Activated naive CD8-positive, alpha-beta T cell treated with anti-CD3 and anti-CD28 coated beads, Interleukin-2, amount 50 U/mL, for 16 hours (primary cell): Measurements from ENCODE around the gene CELSR1.

ENCODE experiments used
- DNase-seq: peaks from one replicate; pipeline ENCODE4 v3.0.0-alpha.2; 2020; ENCODE audit warnings: low read depth, low spot score

Gene CELSR1

DNA sequence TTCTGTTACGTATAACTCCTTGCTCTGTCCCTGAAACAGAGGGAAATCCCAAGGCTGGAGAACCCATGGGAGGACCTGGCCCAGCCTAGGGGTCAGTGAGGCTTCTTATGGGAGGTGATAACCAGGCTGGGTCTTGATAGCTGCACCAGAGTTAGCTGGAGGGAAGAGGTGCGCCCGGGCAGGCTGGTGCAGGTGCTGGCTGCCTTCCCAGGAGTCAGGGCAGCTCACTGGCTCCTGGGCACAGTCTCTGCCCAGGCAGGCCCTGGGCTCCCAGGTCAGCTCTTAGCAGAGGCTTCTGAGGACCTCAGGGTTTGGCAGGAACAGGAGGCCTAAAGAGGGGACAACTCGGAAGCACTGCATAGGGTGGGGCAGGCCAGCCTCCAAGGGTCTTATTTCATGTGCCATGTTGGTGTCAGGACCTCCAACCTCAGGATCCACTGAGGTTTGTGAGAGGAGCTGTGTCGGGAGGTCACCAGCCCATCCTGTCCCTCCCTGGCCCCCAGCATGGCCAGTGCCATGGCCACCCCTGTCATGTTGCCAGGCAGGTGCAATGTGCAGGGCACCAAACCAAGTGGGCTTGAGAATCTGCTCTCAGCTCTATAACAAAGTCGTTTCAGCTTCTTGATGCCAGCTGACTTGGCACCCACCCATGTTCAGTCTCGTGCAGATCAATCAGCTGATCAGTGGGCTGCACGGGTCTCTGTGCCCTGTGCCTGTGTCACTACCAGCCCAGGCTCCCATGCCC, 20.5 kb upstream of the CELSR1 start:
- DNase-seq: no peak

DNA sequence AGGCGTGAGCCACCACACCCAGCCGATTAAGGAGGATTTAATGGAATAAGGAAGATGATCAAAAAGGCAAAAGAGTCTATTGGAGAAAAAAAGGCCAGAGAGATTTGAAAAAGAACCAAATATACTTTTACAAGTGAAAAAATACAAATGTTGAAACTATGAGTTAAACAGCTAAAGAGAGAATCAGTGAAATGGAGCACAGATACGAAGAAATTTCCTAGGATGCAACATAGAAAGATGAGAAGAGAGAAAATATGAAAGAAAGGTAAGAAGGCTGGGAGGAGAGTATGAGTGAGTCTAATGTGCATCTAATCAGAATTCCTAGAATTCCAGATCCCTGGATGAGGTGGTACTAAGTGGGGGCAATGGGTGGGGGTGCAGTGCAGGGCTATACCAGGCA, 19.4 kb upstream of the CELSR1 start:
- no peak for DNase-seq

DNA sequence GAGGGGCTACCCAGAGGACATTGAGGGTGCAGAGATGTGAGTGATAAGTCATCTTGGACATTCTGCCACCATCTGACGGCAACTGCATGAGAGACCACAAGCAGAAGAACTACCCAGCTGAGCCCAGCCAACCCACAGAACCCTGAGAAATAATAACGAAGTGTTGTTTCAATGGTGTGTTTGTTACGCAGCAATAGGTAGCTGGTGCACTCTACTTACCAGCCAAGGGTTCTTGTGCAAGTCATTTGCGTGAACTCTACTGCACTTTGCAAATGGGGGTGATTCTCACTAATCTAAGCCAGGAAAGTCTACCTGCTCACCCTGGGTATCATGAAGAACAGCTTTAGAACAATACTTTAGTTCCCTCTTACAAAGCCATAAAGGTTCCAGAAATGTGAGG, 15.8 kb upstream of the CELSR1 start:
- no peak for DNase-seq

DNA sequence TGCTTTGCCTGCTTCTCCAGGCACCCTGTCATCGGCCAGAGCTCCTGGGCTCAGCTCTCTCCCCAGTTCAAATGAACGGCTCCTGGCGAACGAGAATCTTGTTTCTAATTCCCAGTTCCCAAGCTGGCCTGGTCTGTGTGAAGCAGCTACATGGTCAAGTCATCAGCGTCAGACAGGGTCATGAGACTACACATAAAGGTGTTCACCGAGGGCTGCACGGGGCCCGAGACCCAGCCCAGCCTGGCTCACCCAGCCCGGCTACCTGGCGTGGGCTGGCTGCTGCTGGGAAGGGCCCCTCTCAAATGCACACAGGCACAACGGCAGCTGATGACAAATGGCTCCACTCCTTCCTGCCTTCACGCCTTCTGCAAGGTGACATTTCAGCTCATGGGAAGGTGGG, 14.6 kb upstream of the CELSR1 start:
- no peak for DNase-seq

DNA sequence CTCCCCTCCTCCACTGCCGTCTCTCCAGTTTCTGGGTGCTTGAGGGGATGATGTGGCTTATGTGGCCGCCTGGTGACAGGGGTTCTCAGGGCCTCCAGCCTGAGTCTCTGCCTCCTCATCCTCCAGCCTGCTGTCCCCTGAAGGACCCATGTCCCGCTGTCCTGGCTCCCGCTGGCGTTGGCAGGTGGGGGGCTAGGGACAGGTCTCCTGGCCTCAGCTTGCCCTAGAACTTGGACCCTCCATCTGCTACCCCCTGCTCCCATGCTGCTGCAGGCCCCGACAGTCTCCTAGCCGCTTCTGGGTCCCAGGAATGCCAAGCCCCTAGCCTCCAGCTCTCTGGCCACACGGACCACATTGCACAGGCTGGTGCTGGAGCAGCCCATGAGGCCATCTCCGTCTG, 13.9 kb upstream of the CELSR1 start:
- no peak for DNase-seq

DNA sequence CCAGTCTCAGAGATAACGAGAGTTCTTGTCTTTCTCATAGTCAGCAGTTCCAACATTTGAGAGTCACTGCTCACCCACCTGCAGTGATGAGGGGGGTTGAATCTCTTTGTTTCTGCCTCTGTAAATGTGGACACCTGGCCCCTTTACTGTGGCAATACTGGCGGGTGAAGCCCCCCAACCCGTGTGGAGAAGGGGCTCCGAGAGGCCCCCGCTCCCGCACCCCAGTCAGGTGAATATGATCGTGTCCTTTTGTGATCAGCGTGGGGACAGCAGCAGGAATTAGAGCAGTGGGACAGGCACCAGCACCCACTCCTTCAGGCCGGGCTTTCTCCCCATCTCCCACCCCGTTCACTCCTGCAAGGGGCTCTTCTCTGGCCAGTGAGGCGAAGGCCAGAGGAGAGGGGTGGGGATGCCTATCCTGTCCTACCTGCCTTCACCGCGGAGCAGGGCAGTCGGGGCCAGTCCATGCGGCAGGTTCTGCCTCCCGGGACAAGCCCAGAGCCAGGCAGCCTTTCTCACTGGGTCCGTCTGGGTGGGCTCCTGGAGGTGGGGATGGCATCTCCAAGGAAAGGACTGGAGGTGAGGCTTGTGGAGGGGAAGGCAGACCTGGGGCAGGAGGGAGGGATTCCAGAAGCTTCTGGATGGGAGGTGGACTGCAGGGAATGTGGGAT, 12.7 kb upstream of the CELSR1 start:
- DNase-seq: no peak

DNA sequence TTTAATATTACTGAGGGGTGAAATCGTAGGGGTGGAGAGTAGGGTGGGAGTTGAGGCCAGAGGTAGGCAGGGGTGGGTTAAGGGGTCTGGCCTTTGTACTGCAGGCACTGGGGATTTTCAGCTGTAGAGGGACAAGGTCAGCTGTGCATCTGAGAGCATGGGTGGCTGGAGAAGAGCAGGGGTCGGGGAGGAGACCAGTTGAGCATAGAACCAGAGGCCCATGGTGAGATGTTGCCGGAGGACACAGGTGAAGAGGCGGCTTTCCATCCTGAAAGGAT, 12.1 kb upstream of the CELSR1 start:
- DNase-seq: no peak

DNA sequence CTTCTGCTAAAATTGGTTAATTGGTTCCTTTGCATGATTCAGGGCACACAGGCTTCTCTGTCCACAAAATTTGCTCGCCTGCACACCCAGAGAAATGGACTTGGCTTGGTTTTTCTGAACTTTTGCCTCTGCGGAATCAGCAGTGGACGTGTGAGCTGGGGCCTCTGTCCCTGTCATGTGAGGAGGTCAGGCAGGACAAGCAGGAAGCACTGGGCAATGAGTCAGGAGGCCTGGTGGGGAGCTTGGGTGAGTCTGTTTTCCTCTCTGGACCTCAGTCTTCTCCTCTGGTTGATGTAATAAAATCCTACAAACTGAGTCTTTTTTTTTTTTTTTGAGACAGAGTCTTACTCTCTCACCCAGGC, 10.4 kb upstream of the CELSR1 start:
- no peak for DNase-seq

DNA sequence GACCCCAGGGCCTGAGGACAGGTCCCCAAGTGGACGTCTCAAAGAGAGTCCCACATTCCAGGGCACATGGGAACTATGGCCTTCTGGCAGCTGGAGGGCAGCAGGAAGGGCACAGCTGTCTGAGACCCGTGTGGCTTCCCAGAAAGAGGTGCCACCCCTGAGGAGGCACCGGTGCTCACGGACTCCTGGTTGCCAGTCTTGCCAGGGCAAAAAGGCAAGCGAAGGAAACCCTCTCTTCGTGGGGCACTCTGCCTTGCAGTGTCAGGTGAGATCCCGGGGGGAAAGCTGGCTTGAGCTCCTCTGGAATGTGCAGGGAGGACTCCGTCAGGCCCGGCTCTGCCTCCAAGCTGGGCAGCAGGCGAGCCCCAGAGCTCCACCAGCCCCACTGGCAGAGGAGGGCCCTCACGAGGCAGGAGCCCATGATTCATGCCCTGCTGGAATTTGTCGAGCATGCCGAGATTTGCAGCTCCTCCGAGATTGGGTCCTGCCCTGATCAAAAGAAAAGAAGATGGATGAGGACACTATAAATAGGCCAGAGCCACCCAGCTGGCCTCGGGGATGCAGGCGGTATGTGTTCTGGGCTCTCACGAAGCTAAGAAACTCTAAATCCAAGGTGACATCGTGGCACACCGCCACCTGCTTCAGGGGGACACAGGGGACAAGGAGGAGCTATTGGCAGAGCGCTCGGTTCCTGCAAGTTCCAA, 9.9 kb upstream of the CELSR1 start:
- DNase-seq: no peak

DNA sequence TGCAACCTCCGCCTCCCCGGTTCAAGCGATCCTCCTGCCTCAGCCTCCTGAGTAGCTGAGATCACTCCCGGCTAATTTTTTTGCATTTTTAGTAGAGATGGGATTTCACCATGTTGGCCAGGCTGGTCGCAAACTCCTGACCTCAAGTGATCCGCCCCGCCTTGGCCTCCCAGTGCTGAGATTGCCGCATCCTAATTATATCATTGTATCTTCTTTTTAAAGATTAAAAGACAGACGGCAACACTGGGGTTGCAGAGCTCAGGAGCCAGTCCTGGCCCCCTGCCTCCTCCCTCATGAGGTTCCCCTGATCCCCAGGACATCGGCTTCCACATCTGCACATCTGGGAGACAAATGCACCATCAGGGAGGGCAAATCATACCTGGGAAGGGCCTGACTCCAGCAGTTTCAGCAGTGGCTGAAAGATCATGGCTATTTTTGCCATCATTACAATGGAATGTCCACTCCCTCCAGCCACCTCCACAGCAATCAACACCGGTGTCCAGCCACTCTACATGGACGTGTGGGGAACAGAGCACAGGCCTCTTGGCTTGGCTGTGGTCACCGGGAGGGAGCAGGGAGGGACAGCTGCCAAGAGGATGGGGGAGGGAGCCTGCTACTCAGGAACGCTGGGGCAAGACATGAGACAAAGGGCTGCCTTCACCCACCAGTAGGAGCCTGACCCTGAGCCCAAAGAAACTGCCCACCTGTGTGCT, 9.2 kb upstream of the CELSR1 start:
- DNase-seq: no peak

DNA sequence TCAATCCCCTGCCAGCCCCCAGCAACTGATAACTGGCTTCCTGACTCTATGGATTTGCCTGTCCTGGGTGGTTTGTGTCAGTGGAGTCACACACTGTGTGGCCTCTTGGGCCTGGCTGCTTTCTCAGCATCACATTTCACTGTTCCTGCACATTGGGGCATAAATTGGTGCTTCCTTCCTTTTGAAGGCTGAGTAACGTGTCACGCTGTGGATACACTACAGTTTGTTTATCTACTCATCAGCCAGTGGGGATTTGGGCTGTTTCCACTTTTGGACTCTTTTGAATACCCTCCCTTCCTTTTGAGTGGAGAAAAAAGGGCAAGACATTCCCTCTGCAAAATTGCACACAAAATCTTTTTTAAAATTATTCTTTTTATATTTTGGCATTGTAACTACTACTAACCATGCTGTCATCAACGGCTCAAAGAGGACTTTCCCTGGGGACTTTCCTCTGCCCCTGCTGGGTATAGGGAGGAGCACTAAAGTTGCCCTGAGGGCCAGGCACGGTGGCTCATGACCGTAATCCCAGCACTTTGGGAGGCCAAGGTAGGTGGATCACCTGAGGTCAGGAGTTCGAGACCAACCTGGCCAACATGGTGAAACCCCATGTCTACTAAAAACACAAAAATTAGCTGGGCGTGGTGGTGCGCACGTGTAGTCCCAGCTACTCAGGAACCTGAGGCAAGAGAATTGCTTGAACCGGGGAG, 7.8 kb upstream of the CELSR1 start:
- no peak for DNase-seq

DNA sequence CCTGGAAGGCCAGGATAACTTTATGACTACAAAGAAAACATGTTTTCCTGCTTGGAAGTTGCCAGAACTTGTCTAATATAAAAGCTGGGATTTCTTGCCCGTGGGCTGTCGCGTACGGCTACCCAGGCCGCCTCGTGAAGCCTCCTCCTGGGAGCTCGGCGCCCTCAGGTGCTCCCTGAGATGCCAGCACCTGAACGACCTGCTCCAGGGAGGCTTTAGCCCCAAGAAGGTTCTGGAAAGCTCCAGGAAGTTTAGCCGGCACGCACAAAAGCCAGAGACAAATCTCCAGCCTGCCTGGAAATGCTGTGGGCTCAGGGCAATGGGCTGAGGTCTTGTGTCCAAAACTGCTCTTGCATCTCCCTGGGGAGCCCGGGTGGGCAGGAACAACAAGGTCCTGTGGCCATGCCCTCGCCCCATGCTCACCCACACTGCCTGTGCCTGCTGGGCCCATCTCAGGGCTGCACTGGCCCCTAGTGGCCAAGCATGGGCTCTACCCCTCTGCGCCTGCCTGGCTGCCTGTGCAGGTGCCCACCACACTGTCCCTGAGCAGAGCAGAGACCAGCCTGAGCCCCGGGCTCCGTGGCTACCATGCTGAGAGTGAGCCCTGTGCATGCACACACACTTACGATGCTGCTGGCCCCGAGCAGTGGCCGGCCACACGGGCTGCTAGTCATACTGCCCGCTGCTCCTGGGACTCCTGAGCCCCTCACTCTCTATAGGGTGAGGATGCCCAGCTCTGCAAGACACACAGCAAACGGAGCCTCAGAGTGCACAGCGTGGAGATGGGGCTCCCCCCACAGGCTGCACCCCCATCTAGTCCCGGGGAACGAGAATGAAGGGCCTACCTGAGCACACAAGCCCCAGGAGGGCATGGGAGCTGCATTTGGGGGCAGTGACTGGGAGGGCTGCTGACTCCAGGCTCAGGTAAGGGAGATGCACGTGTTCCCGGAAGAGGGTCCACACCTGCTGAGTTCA, 4.9 kb upstream of the CELSR1 start:
- DNase-seq: peak; percentile 45

DNA sequence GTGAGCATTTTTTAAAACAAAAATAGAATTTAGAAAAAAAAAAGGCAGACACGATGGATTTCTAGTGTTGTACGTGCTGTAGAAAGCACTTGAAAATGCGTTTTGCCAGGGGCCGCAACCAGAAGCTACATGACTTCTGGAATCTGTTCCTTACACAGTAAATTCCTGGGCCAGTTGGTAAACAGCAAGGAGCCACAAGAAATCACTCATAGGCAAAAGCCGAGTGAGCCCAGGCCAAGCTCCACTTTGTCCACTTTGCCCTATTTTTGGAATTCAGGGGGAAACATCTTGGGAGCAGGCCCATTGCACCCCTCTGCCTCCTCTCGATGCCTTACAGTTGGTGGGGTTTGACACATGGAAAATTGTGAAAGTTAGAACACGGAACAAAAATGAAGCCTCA, 4.1 kb upstream of the CELSR1 start:
- DNase-seq: no peak

DNA sequence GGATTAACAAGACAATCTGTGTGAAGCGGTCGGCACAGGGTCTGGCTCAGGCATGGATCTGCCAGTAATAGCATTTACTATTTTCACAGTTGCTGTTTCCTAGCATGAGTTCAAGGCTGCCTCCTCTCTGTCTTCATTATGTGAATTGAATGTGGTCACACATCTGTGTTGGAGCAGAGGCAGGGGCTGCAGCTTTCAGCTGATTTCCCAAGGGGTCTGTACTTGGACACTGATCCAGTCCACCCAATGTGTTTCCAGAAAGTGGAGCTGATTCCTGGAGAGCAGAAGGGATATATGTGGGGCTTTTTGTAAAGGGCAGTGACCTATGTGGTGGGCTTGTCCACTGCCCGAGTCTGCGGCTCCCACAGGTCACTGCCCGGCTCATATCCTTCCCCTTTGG, 3.5 kb upstream of the CELSR1 start:
- DNase-seq: no peak

DNA sequence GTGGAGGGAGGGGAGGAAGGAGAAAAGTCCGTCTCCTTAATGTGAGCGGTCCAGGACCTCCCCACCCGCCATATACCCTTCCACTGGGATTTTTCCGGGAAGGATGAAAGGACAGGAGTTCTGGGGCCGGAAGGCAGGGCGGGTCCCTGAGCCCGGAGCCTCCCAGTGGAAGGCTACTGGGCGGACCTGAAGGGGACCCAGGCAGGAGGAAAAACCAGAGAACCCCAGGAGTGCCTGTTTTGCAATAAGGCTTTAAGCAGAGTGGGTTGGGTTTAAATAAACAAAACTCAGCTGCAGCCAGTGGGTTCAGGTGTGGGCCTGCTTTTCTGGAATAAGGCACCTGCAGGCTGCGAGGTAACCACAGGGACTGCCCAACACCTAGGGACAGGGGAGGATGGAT, 1.7 kb upstream of the CELSR1 start:
- DNase-seq: no peak

DNA sequence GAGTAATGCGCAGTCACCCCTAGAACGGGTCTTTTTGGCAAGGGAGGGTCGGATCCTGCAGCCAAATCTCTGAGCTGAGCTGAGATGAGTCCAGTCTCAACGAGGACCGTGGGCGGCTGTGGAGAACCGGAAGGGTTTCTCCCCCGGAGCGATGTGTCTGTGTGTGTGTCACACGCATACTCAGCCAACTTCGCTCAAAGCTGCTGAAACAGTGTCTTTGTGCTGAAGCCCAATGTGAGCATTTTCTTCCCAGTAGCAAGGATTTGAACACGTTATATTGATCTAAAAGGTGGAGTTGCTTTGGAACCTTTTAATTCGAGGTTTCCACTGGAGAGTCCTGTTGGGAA, 1.4 kb upstream of the CELSR1 start:
- no peak for DNase-seq

DNA sequence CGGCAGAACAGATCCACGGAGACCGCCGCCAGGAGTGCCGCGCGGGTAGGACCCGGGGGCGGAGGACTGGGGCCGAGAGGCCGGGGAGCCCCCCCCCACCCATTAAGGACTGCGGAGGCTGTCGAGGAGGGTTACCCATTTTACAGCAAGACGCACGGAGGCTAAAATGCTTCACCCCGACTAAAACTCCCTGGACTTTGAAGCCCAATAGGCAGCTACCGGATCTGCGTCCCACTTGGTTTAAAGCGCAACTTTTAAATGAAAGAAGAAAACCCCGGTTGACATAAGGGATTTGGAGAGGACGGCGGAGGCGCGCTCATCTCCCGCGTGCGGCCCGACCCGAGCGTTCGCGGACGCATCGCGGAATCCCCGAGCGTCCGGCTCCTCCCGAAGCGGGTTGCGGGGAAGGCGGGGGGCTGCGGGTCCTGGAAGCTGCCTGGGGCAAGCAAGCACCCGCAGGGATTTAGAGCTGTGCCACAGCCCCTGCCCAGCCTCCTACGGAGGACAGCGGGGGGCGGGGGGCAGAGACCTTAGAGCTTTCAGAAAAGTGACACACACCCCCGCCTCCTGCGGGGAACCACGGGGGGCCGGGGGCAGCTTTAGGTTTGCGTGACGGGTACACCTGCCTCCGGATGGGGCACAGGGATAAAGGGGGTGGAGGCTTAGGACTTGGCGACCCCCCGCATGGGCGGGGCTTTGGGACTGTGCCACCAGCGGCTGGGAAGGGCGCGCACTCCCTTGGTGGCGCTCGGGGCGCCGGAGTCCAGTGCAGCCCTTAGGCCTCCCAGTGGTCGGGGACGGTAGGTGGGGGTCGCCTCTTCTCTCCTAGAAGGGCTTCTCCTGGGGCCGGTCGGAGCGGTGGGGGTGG, 760 bp upstream of the CELSR1 start:
- DNase-seq: no peak

DNA sequence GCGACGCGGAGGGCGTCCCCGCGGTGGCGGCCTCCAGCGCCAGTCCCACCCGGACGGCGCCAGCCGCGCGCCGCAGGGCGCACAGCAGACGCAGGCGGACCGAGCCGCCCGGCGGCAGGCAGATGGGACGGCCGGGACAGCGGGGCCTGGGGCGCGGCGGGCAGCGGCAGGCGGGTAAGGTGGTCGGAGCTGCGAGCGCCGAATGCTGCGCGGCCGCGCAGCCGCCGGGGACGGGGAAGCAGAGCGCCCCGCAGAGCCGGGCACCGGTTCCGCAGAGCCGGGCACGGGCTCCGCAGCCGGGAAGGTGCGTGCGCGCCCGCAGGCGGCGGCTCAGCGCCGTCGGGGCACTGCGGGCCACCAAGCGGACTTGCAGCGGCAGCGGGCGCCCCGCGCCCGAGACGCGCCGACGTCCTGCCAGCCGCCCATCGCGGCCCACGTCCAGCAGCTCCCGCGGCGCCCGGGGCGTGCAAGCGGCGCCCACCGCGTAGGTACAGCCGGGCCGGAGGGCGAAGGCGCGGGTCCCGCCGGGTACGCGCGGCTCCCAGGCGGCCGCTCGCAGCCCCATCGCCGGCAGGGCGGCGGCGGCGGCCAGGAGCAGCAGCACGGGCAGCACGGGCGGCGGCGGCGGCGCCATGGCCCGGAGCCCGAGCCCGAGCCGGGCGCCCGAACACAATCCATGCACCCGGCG, 739 bp downstream of the CELSR1 start:
- no peak for DNase-seq

DNA sequence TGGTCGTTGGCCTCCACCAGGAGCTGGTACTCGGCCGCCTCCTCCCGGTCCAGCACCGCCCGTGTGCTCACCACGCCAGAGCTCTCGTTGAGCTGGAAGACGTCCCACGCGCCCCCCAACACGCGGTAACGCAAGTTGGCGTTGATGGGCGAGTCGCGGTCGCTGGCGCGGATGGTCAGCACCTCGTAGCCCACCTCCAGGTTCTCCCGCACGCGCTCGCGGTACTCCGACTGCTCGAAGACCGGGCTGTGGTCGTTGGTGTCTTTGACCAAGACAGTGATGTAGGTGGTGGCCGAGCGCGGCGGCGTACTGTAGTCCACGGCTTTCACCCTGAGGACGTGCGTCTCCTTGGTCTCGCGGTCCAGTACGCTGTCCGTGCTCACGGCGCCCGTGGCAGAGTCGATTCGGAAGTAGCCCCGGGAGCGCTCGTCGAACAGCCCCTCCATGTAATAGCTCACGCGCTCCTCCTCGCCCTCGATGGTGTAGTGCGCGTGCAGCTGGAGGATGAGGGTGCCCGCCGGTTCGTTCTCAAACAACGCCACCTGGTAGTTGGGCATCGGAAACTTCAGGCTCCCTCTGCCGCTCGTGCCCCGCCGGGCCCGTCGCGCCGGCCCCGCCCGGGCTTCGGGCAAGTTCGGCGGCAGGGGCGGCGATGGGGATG, 1.4 kb downstream of the CELSR1 start:
- DNase-seq: no peak
